H9 (cell line): Measurements from ENCODE around the gene CXXC5. TPM values are rescaled to one million over a fixed set of nuclear protein-coding genes. Genes with fewer than 3 reads are reported as not detected.

ENCODE experiments used
- DNase-seq: peaks from one replicate; pipeline ENCODE4 v3.0.0-alpha.2; 2017
- H2AFZ ChIP-seq: one replicate; pipeline ENCODE4 v1.6.1; 2013; ENCODE audit warnings: mild to moderate bottlenecking, low read length, control low read depth, moderate library complexity
- H2AK5ac ChIP-seq: 2 replicates; pipeline ENCODE4 v1.6.1; 2013; ENCODE audit warnings: low read length, control low read depth, mixed read lengths; ENCODE audit not compliant: insufficient read length
- H2BK120ac ChIP-seq: one replicate; pipeline ENCODE4 v1.6.1; 2013; ENCODE audit warnings: low read depth, mild to moderate bottlenecking, low read length, control low read depth, inconsistent platforms; ENCODE audit not compliant: poor library complexity, severe bottlenecking
- H2BK12ac ChIP-seq: 2 replicates; pipeline ENCODE4 v1.6.1; 2013; ENCODE audit warnings: low read length, control low read depth, mixed read lengths, low read depth; ENCODE audit not compliant: insufficient read length
- H2BK15ac ChIP-seq: 2 replicates; pipeline ENCODE4 v1.6.1; 2013; ENCODE audit warnings: low read depth, low read length, control low read depth
- H2BK20ac ChIP-seq: one replicate; pipeline ENCODE4 v1.6.1; 2013; ENCODE audit warnings: low read depth, mild to moderate bottlenecking, low read length, control low read depth, inconsistent platforms; ENCODE audit not compliant: poor library complexity, severe bottlenecking
- H2BK5ac ChIP-seq: 2 replicates; pipeline ENCODE4 v1.6.1; 2013; ENCODE audit warnings: low read length, control low read depth, mixed read lengths; ENCODE audit not compliant: insufficient read length
- H3K14ac ChIP-seq: 2 replicates; pipeline ENCODE4 v1.6.1; 2013; ENCODE audit warnings: low read length, control low read depth; ENCODE audit not compliant: insufficient read depth
- H3K18ac ChIP-seq: 2 replicates; pipeline ENCODE4 v1.6.1; 2013; ENCODE audit warnings: low read depth, mild to moderate bottlenecking, mixed read lengths, low read length, control low read depth; ENCODE audit not compliant: insufficient read length
- H3K23ac ChIP-seq: 2 replicates; pipeline ENCODE4 v1.6.1; 2013; ENCODE audit warnings: low read length, control low read depth, mixed read lengths, low read depth; ENCODE audit not compliant: insufficient read length
- H3K23me2 ChIP-seq: 2 replicates; pipeline ENCODE4 v1.6.1; 2013; ENCODE audit warnings: low read depth, mild to moderate bottlenecking, mixed read lengths, low read length, control low read depth; ENCODE audit not compliant: insufficient read length, poor library complexity, severe bottlenecking
- H3K27ac ChIP-seq: 2 replicates; pipeline ENCODE4 v1.5.1; 2013; ENCODE audit warnings: low read length, control low read depth, mixed read lengths, low read depth; ENCODE audit not compliant: insufficient read length
- H3K27me3 ChIP-seq: 2 replicates; pipeline ENCODE4 v1.6.1; 2013; ENCODE audit warnings: low read length, control low read depth, inconsistent platforms; ENCODE audit not compliant: insufficient read depth
- H3K4ac ChIP-seq: 2 replicates; pipeline ENCODE4 v1.6.1; 2013; ENCODE audit warnings: low read depth, mild to moderate bottlenecking, control low read depth, inconsistent platforms, low read length, moderate library complexity
- H3K4me1 ChIP-seq: 2 replicates; pipeline ENCODE4 v1.6.1; 2013; ENCODE audit warnings: low read length, control low read depth, inconsistent platforms; ENCODE audit not compliant: insufficient read depth
- H3K4me2 ChIP-seq: 2 replicates; pipeline ENCODE4 v1.6.1; 2013; ENCODE audit warnings: low read length, control low read depth, mixed read lengths; ENCODE audit not compliant: insufficient read length, insufficient read depth
- H3K56ac ChIP-seq: 2 replicates; pipeline ENCODE4 v1.6.1; 2013; ENCODE audit warnings: low read depth, mild to moderate bottlenecking, mixed read lengths, low read length, control low read depth; ENCODE audit not compliant: insufficient read length
- H3K79me1 ChIP-seq: 2 replicates; pipeline ENCODE4 v1.6.1; 2013; ENCODE audit warnings: low read depth, mild to moderate bottlenecking, moderate library complexity, low read length, control low read depth, inconsistent platforms; ENCODE audit not compliant: insufficient read depth, poor library complexity, severe bottlenecking
- H3K79me2 ChIP-seq: 2 replicates; pipeline ENCODE4 v1.6.1; 2013; ENCODE audit warnings: low read length, control low read depth, inconsistent platforms; ENCODE audit not compliant: insufficient read depth
- H3K9ac ChIP-seq: 2 replicates; pipeline ENCODE4 v1.6.1; 2013; ENCODE audit warnings: low read length, control low read depth, mixed read lengths; ENCODE audit not compliant: insufficient read length; ENCODE audit errors: extremely low read depth
- H3K9me3 ChIP-seq: one replicate; pipeline ENCODE4 v1.6.1; 2013; ENCODE audit warnings: low read depth, low read length, inconsistent platforms; ENCODE audit not compliant: control insufficient read depth
- H3T11ph ChIP-seq: one replicate; pipeline ENCODE4 v1.6.1; 2013; ENCODE audit warnings: mild to moderate bottlenecking, low read length, control low read depth, inconsistent platforms
- H4K20me1 ChIP-seq: one replicate; pipeline ENCODE4 v1.6.1; 2013; ENCODE audit not compliant: control insufficient read depth, insufficient read length, insufficient read depth
- H4K5ac ChIP-seq: 2 replicates; pipeline ENCODE4 v1.6.1; 2013; ENCODE audit warnings: low read depth, mild to moderate bottlenecking, mixed read lengths, low read length, control low read depth; ENCODE audit not compliant: insufficient read length
- H4K8ac ChIP-seq: replicated peaks from 2 replicates; pipeline ENCODE4 v1.6.1; 2013; ENCODE audit warnings: low read length, control low read depth, mixed read lengths, low read depth; ENCODE audit not compliant: insufficient read length
- H4K91ac ChIP-seq: 2 replicates; pipeline ENCODE4 v1.6.1; 2013; ENCODE audit warnings: low read depth, mild to moderate bottlenecking, moderate library complexity, mixed read lengths, low read length, control low read depth; ENCODE audit not compliant: insufficient read length
- H3K27ac Mint-ChIP-seq, 3 experiments: 2 replicates in 2 of 3; 3 replicates in 1 of 3; pipeline ENCODE4 v1.8.0; 2020 to 2021; ENCODE audit warnings: mixed read lengths in 3 of 3, mild to moderate bottlenecking in 1 of 3, moderate library complexity in 1 of 3
- H3K27me3 Mint-ChIP-seq: 2 replicates; pipeline ENCODE4 v1.8.0; 2021; ENCODE audit warnings: low read depth, mild to moderate bottlenecking, moderate library complexity, mixed read lengths
- H3K36me3 Mint-ChIP-seq, 3 experiments: 2 replicates in 2 of 3; 3 replicates in 1 of 3; pipeline ENCODE4 v1.8.0; 2020 to 2021; ENCODE audit warnings: low read depth in 3 of 3, mixed read lengths in 3 of 3; ENCODE audit not compliant: insufficient read depth in 1 of 3
- H3K4me1 Mint-ChIP-seq, 2 experiments: 2 replicates each; pipeline ENCODE4 v1.8.0; 2020; ENCODE audit warnings: mixed read lengths in 2 of 2
- H3K4me3 Mint-ChIP-seq, 2 experiments: 2 replicates in 1 of 2; 3 replicates in 1 of 2; pipeline ENCODE4 v1.8.0; 2020 to 2021; ENCODE audit warnings: mild to moderate bottlenecking in 2 of 2, mixed read lengths in 2 of 2, moderate library complexity in 1 of 2
- H3K9me3 Mint-ChIP-seq, 2 experiments: 2 replicates in 1 of 2; 3 replicates in 1 of 2; pipeline ENCODE4 v1.8.0; 2020; ENCODE audit warnings: mild to moderate bottlenecking in 2 of 2, mixed read lengths in 2 of 2, moderate library complexity in 1 of 2
- CTCF ChIP-seq: fragments of 200-600 bp; sonication (generic); conservative IDR thresholded peaks from 3 replicates; pipeline ENCODE4 v1.8.0; 2021; ENCODE audit warnings: antibody characterized with exemption, mild to moderate bottlenecking
- WGBS: extraction: QIAGEN DNeasy Blood & Tissue Kit; methylation state at CpG from one replicate; pipeline ENCODE4 v1.1.7; 2013; ENCODE audit warnings: missing lambda C conversion rate, low lambda C conversion rate, mixed read lengths; ENCODE audit not compliant: insufficient read length; ENCODE audit errors: extremely low coverage; 5-methylcytosine and 5-hydroxymethylcytosine counted together
- total RNA-seq: library from RNA; stranded (reverse); gene quantifications from 2 replicates; pipeline ENCODE4 v1.2.1, GENCODE V29; 2021

The CXXC5 gene
- total RNA-seq, 1 experiment from 2014 or later = 105 TPM

GRCh38 chr5:139634541-139634940 is 13.6 kb upstream of the CXXC5 start:
- no peak overlapping the region for H3K23ac ChIP-seq
- no peak overlapping the region for H3K9ac ChIP-seq
- Mint-ChIP-seq H3K4me1 (peaks cover 42 to 51% of the 10 kb centered on the region in 2 experiments), H3K36me3 (peaks cover 3 to 9% (median 4%) of the 10 kb centered on the region in 3 experiments; a peak in 5 of 7 replicates), H3K4me3 (no peak overlapping the region; a peak in 1 of 5 replicates), H3K9me3 (no peaks in the 10 kb centered on the region; a peak in 1 of 5 replicates), H3K27ac (peak overlapping the region in 1 of 3 experiments; percentile 85; a peak in 1 of 7 replicates), H3K27me3 (peaks cover 4% of the 10 kb centered on the region)
- no peaks in the 10 kb centered on the region for H3K79me2 ChIP-seq
- H4K8ac ChIP-seq = no peak overlapping the region
- no peak overlapping the region for H2BK12ac ChIP-seq
- H3K27ac ChIP-seq = no peak overlapping the region
- TF ChIP-seq CTCF = no peak
- no peak overlapping the region for H2BK5ac ChIP-seq
- no peaks in the 10 kb centered on the region for H3K9me3 ChIP-seq
- H3T11ph ChIP-seq = no peak overlapping the region
- no peak overlapping the region for H3K18ac ChIP-seq
- H3K4me2 ChIP-seq = no peak overlapping the region
- no peak overlapping the region for H3K14ac ChIP-seq
- no peak overlapping the region for H2BK120ac ChIP-seq
- H3K4ac ChIP-seq = no peak overlapping the region
- H4K20me1 ChIP-seq = no peaks in the 10 kb centered on the region
- no CpG with 5 or more reads among the region's 3 CpGs for WGBS
- H3K27me3 ChIP-seq = no peaks in the 10 kb centered on the region
- no peak overlapping the region for H3K56ac ChIP-seq
- no peak overlapping the region for H4K5ac ChIP-seq
- no peak overlapping the region for H2AFZ ChIP-seq
- H3K23me2 ChIP-seq = no peaks in the 10 kb centered on the region
- H2AK5ac ChIP-seq = no peak overlapping the region
- DNase-seq = no peak
- no peak overlapping the region for H2BK15ac ChIP-seq
- H4K91ac ChIP-seq = no peak overlapping the region
- H3K79me1 ChIP-seq = no peaks in the 10 kb centered on the region
- H3K4me1 ChIP-seq = peaks cover 23% of the 10 kb centered on the region; the same call in 1 of the 2 replicates
- no peak overlapping the region for H2BK20ac ChIP-seq
